Fibroblast of peridontal ligament (primary cell): ENCODE data around the gene S100A11.
A peak's percentile ranks its signal among the peaks of the same experiment; 100 is the strongest.

Experiments used
- DNase-seq: peaks from one replicate; pipeline ENCODE4 v3.0.0-alpha.2; 2010; ENCODE audit errors: extremely low read depth

S100A11 gene

DNA sequence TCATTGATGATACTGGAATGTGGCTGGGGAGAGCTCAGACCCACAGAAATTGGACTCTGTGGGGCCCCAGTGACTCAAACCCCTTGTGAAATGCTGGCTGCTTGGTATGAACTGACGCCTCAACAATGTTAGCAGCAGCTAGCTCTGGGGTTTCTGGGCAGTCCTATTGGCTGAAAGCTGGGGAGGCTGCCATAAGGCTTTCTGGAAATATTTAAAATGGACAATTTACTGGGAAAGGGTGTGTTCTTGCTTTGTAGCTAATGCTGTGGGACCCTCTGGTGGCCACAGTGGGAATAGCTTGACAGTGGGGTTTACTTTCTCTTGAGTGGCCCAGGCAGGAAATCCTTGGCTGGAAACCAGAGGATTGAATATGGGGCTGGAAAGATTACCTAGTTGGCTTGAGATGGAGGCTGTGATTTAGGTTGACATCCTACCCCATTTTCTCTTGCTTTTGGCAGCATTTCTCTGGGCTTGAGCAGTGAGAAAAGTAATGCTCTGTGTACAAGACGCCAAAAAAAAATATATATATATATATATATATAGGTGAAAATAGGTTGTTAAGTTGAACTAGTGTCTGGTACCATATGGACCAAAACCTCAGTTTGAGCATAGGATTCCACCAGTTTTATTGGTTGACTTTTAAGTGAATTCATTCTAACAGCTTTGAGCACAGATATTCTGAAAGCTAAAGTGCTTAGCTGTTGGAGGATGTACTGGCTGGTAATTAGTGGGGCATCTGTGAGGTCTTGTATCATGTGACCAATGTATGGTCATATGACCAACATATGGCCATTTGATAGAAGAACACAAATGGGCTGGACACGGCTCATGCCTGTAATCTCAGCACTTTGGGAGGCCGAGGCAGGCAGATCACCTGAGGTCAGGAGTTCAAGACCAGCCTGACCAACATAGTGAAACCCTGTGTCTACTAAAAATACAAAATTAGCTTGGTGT is 34.9 kb downstream of the S100A11 start:
- peak; percentile 100 for DNase-seq

DNA sequence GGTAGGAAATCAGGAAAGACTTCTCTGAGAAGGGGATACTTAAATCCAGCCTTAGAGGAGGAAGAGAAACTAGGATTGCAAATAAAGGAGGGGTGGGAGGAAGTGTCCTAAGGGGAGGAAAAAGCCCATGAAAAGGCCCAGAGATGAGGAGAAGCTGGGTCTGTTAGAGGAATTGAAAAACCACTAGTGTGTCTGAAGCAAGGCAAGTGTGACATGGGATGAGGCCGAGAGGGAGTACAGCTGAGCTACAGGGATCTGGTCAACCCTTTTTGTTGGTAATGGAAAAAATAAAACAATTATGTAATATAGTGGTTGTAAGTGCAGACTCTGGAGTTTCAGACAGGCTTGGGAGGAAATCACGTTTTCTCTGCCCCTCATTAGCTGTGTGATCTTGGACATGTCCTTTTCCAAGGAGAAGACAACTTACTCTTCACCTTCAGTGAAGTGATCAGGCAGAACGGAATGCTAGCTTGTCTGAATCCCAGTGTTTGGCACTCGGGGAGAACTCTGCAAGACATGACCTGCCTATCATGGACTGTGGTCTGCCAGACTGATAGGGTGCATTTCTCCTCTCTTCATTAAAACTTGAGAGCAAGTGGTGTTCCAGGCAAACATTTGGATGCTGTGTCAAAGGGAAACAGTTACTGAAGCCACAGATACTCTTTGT is 35.7 kb downstream of the S100A11 start:
- no peak for DNase-seq

DNA sequence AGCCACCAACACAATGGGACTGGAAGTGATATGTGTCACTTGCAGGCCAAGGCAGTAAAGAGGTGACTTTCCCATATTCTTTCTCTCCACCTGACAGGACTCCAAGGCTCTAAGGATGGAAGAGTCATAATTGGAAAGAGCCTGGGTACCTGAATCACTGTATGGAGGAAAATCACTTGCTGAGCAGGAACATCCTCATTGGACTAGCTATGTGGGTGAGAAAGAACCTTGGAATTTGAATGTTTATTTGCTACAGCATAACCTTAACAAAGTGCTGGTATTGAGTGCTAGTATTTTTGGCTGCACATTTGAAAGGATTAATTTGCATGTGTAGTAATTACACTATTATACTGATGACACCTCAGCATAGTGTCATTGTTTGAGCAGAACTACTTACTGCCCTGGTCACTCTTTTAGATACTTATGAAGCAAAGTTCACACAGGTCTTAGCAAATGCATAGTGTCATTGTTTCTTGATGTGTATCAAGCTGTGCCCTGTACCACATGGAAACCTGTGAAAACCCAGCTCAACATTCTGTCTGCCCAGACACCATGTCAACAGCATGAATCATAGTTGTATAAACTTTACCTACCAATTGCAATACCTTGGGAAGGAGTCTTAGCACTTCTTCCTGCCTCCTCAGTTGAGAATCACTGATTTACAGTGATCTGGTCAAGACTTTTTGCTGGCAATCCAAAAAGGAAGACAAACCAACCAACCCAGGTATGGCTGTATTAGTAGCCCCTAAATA is 38.0 kb downstream of the S100A11 start:
- no peak for DNase-seq

DNA sequence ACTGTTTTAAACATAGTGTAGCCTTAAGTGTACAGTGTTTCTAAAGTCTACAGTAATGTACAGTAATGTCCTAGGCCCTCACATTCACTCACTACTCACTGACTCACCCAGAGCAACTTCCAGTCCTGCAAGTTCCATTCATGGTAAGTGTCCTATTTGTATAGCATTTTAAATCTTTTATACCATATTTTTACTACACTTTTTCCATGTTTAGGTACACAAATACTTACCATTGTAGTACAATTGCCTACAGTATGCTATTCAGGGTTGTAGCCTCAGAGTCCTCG is 39.6 kb downstream of the S100A11 start:
- DNase-seq, result no peak

DNA sequence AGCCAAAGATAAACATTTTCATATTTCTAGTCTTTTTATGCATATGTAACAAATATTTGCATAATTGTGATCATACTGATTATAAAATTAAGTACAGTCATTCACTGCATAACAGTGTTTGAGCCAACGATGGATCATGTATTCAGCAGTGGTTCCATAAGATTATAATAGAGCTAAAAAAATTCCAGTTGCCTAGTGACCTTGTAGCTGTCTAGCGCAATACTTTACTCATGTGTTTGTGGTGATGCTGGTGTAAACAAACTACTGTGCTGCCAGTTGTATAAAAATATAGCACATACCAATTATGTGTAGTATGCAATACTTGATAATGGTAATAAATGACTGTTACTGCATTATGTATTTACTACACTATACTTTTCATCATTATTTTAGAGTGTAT is 41.0 kb downstream of the S100A11 start:
- peak; percentile 50 for DNase-seq

DNA sequence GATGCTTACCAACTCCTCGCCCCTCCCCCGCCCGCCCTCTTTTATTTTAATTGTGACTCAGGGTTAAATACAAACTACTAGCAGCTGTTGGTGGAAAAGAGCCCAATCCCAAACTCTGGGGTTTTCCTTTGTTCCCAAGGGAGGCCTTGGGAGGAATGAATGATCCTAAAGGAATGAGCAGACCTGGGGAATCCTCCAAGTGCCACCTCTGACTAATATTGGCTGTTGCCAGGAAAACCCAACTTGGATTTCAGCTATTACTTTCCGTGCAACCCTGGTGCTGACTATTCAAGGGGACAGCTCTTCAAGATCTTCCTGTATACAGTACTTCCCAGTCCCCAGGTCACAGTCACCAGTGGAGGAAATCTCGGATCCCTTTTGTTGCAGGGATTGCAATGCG is 41.8 kb downstream of the S100A11 start:
- peak; percentile 100 for DNase-seq

DNA sequence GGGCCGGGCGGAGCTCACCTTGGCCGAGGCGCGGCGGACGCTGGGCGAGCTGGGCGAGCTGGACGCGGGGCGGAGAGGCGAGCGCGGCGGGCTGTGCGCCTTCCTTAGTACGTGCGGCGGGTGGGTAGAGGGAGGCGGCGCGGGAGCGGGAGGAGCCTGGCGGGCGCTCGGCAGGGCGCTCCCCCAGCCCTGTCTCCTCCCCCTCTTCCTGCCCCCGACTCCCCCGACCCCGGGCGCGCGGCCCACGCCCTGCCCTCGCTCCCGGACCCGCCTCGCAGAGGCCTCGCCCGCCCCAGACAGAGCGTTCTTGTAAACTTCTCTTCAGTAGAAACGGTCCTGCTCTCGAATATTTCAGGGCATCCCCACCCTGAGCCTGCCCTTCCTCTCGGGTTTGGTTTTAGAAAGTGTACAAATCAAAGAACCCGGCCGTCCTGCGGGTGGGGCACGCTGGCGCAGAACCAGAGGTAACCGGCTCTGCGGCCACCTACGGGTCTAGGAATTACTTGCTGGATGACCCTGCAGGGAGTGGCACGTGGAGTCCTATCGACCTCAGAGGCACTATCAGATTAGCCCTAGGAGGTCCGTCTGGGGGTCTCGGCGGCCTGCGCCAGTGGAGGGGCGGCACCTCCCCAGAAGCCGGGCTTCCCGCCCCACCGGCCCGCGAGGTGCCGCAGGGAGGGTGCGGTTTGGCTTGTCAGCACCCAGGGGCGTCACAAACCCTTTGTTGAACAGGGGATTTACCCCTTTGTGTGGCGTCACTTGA is 42.9 kb downstream of the S100A11 start, which contains the start of gene S100A10:
S100A10 (minus strand) TSS at position 126 of the 763 bp plus-strand sequence. CDS start 7,629 bp downstream, outside the sequence.
- peak; percentile 73 for DNase-seq

DNA sequence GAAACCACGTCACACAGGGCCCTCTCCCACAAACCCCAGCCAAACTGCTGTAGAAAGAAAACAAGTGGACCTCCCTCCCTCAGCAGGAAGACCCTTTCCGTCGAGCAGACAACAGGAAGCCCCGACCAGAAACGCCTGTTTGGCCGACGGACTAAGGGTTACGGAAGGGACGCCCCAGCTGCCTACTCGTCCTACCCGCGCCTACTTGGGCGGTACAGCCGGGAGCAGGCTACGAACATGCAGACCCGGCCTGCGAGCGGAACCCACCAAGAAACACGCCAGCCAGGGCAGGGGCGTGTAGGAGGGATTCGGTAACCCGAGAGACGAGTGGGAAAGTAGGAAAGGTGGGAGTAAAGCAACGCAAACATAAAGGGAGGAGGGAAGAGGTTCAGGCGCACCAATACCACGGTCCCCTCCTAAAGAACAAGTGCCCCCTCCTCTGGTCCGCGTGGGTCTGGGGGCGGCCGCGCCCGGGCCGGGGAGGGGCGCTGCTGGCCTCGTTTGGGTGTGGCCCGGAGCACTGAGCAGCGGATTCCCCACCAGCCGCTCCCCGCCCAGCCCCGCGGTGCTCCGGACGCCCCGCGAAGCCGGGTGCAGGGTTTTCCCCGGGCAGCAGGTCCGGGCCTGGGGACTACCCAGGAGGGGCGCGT is 43.6 kb downstream of the S100A11 start:
- DNase-seq, result no peak

DNA sequence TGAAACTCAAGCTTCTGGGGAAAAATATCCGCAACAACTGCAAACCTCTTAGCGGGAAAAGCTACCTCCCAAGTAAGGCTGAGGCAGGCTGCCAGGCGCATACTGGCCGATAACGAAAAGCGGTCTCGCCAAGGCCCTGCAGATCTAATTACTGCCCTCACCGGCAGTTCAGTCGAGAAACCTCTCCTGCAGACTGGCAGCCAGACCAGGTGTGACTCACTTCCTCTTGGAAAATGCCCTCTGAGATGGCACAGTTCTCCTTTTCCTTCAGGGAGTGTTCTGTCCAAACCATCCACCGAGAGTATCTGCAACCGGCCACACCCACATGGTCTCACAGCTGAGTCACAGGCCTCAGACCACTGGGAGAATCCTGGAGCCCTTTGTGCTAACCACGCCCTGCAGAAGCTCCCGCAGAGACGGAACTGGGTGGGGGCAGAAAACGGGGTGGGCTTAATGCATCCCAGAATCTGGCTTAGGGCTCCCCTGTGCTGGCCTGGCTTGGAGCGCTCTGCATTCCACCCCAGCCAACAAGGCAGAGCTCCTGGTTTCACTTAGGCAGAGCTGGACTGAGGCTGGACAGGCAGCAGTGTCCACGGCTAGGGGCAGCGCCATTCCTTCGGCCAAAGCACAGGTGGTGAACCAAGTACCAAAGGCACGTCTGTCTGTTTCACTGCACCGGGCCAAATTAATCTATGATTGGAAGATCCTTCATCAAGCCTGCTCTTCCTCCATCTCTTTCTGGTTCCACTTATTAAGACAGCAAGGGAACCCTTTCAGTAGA is 44.3 kb downstream of the S100A11 start:
- DNase-seq, result peak; percentile 83

DNA sequence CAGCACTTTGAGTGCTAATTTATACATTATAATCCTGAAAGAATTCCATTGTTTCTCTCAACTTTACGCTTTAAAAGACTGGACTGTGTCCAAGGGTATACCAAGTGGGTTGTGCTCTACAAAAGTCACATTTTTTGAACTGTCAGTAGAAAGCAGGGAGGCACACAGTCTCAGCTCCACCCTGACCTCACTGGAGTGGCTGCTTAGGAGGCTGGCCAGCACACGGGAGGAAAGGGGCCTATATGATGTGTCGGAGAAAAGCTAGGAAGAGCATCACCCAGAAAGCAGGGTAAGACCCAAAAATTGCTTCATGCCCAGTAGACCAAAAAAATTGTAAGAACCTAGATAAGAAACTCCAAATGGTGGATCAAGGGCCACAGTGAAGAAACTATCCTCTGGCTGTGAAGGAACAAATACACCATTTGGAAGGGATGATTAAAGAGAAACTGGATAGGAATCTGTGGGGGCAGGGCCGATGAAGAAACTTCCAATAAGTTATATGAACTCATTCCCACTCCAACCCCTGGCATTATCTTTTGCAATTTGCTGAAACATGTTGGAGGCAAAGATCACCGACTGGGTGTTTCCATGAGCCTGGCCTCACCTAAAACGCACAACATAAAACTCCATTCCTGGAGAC is 45.0 kb downstream of the S100A11 start:
- no peak for DNase-seq

DNA sequence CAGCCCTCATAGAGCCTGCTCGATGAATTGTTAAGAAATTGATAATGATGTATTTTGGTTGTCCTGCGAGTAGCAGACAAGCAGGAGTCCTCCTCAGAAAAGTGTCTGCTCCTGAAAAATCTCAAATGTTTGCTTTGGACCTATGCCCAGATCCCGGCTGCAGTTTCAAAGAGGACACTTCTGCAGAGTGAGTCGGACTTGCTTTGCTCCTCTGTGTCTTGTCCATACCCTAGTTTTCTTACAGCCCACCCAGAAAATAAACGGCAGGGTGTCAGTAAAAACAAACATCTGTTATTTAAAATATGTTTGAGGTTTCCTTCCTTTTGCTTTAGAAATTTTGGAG is 46.0 kb downstream of the S100A11 start:
- peak; percentile 64 for DNase-seq

DNA sequence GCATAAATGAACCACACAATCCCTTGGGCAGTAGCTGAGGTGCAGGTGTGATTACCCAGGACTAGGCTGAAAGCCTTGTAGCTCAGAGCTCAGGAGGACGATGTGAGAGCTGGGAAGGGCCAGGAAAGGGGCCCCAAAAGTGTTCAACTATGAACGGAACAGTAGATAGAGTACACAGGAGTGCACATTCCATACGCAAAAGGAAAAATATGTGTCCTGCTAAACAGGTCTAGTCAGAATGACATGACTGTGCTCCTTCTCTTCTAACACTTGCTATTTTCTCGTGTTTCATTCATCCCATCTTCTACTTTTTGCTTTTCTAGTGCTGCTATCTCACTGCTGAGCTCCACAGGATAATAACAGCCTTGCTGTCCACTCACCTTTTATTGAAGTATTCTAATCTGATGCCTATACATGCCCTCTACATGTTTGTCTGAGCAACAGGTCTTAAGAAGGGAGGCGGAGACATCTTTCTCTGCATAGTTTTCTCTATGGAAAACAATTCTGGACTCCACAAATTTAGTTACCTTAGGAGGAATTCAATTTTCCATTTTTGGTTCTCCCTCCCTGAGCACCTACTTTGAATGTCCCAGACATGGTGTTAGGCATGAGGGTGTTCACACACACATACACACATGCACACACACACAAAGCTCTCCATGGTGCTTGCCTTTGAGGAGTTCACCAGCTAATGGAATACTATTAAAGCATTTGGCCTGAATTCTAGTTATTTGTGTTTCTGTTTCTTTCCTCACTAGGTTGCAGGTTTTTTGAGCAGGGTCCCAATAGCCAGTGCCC is 46.5 kb downstream of the S100A11 start:
- no peak for DNase-seq

DNA sequence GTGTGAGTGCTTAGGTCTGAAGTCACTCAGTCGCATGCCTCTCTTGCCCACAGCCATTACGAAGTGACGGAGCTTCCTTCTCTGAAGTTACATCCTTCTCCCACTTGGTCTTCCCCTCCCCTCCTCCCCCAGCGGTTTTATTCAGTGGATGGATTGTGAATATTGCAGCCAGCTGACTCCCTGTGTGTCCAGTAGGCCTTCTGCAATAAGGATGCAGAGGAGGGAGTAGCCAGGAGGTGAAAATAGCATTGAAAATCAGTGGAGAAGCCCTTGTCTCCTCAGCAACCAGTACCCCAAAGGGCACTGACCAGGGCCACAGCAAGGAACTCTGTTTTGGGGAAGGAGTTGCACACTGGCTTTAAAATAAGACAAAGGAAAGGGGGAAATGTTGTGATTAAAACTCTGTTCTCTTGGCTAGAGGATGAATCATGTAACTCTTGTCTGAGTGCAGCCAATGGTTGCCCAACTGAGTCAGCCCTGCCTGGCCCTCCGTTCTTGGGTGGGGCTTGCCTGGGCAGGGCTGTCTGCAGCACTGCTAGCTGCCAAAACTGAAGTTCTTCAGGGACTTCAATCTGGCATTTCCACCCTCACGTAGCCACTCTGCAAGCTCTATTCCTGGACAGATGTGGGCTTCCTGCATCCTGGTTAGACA is 47.5 kb downstream of the S100A11 start:
- DNase-seq, result peak; percentile 86

DNA sequence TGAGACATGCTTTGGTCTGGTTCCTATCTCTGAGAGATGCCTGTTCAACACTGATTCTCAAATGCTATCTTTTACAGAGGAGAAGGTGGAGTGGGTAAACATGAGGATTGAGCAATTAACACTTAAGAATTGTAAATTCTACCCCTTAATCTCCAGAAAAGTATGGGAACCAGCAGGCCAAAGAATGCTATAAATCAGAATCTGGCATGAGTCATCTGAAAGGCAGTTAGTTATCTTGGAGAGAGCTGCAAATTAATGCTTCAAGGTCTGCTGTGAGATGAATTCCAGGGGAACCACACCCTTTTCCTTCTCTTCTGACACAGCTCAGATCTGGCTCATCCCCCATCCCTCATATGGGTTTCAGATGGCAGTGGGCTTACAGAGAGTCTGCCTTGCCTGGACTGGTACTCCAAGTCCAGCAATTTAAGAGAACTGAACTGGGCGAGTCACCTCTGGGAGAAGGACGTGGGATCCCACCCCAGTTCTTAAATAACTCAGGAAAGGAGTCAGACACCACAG is 48.3 kb downstream of the S100A11 start:
- peak; percentile 77 for DNase-seq

DNA sequence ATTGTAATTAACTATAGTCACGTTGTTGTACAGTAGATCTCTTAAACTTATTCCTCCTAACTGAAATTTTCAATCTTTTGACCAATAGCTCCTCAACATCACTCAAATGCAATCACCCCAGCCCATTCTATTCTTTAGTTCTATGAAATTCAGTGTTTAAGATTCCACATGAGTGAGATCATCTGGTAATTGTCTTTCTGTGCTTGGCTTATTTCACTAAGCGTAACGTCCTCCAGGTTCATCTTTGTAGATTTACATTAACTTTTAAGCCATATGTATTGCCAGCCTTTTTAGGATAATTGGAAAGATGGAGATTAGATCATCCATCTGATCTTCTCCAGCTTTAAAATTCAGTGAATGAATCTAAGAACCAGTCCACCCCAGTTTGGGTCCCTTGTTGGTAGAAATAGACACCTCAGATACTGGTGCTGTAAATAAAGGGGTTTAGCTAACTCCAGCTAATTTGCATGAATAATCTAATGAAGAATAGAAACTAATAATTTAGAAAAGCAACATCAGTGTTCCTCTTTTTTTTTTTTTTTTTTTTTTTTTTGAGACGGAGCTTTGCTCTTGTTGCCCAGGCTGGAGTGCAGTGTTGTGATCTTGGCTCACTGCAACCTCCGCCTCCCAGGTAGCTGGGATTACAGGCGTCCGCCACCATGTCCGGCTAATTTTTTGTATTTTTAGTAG is 50.2 kb downstream of the S100A11 start:
- no peak for DNase-seq

DNA sequence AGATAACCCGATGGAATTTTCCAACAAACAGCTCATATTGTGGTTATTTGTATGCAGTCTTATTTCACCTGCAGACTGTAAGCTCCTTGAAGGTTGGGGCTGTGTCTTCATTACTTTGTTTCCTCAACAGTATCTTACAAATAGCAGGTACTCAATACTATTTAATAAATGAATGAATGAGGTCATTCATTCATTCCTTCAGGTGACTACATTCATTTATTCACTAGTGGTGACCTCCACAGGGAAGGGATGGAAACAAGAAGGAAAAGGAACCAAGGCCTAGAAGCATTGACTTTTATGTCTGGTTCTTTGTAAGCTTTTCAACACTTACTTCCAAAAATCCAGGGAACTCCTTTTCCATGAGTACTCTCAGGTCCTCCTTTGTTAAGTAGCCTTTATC is 51.0 kb downstream of the S100A11 start:
- DNase-seq, result no peak

DNA sequence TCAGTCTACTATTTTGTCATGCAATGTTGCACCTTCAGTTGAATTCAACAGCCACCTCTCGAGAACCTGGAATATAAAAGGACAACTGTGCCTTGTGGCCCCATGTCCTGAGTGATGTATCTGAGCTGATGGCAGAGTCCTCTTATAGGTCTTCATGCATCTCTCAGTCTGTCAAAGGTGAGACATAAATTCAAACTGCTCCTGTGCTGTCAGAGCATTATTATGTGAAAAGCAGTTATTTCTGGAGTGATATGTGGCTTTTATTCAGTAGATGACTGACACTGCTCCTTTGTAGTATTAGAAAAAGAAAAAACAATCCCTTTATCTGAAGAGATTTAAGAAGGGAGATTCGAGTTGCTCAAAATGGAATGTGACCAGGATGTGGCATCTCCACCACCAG is 51.5 kb downstream of the S100A11 start:
- no peak for DNase-seq
